NCI-H460 (cell line): ENCODE data around the gene EIF5B. TPM values are rescaled to one million over a fixed set of nuclear protein-coding genes. Genes with fewer than 3 reads are reported as not detected.
"Not testable (repeated sequence)": the region's sequence is repeated elsewhere in the genome, so short reads cannot be mapped to it uniquely, and the experiment has no call there.

Experiments
- DNase-seq: peaks from one replicate; pipeline ENCODE4 v3.0.0-alpha.2; 2016; ENCODE audit warnings: low read depth; ENCODE audit errors: extremely low read depth
- polyA plus RNA-seq: library from polyadenylated mRNA; depleted of rRNA; stranded (reverse); fragments of >200 nt; gene quantifications from 2 replicates; pipeline ENCODE4 v1.2.3, GENCODE V29; 2014; cell fraction: nucleus; rRNA removed
- total RNA-seq: library from RNA; depleted of rRNA; stranded (reverse); fragments of >200 nt; shearing (Covaris generic); gene quantifications from 2 replicates; pipeline ENCODE4 v1.2.3, GENCODE V29; 2014; rRNA removed

The EIF5B gene, protein sequence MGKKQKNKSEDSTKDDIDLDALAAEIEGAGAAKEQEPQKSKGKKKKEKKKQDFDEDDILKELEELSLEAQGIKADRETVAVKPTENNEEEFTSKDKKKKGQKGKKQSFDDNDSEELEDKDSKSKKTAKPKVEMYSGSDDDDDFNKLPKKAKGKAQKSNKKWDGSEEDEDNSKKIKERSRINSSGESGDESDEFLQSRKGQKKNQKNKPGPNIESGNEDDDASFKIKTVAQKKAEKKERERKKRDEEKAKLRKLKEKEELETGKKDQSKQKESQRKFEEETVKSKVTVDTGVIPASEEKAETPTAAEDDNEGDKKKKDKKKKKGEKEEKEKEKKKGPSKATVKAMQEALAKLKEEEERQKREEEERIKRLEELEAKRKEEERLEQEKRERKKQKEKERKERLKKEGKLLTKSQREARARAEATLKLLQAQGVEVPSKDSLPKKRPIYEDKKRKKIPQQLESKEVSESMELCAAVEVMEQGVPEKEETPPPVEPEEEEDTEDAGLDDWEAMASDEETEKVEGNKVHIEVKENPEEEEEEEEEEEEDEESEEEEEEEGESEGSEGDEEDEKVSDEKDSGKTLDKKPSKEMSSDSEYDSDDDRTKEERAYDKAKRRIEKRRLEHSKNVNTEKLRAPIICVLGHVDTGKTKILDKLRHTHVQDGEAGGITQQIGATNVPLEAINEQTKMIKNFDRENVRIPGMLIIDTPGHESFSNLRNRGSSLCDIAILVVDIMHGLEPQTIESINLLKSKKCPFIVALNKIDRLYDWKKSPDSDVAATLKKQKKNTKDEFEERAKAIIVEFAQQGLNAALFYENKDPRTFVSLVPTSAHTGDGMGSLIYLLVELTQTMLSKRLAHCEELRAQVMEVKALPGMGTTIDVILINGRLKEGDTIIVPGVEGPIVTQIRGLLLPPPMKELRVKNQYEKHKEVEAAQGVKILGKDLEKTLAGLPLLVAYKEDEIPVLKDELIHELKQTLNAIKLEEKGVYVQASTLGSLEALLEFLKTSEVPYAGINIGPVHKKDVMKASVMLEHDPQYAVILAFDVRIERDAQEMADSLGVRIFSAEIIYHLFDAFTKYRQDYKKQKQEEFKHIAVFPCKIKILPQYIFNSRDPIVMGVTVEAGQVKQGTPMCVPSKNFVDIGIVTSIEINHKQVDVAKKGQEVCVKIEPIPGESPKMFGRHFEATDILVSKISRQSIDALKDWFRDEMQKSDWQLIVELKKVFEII
- total RNA-seq, result 17.2 and 26.2 TPM in 2 replicates
- polyA plus RNA-seq, result 14.0 and 23.1 TPM in 2 replicates

DNA sequence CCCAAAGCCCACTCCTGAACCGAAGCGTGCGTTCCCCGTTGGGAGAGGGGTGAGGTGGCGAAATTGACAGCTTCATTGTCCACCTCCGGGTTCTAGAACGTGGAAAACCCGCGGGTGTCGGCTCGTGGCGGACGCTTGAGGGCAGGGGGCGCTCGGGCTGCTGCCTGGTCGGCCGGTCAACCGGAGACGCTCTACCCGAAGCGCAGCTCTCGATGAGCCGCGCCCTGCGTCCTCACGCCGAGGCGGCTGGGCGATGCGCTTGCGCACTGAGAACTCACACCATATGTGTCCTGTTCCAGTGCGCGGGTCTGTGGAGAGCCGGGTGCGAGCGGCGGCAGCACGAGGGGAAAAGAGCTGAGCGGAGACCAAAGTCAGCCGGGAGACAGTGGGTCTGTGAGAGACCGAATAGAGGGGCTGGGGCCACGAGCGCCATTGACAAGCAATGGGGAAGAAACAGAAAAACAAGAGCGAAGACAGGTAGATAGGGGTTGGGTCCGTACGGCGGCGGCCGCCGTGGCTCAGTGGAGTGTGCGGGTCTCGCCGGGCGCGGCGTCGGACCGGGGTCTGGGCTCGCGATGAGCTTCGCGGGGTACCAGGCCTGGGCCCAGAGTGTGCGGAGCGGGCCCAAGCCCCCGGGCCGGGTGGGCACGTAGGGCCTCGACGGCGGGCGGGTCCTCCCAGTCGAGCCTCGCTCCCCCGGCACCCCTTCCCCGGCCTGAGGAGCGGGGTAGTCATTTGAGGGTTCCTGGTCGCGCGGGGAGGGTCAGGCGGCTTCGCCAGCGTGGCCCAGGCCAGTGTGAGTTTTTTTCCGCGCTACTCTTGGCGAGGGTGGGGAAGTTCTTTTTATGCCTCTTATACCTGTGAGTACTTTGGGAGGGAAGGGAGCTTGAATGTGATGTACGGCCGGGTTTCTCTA, at the start of gene EIF5B:
Gene EIF5B, plus strand, starts transcription at position 277 of the 916 bp plus-strand sequence. Its CDS starts 166 bp downstream, at position 443.
- peak; percentile 98 for DNase-seq

DNA sequence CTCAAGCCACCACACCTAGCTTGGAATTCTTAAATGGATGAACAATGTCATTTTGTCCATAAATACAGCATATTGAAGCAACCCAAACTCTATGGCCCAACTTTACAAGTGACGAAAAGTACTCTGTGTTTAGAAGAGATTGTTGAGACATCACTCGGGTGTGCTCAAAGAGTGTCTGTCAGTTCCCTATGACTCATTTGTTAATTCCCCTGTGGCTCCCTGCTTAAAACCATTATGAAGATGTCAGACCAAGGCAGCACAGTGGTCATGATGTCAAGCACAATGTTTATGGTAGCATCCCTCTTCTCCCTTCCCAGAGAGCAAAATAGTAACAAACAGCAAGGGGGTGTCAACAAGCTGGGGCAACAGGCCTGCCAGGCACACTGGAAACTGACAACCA, 39.2 kb upstream of the EIF5B start:
- DNase-seq, result no peak

DNA sequence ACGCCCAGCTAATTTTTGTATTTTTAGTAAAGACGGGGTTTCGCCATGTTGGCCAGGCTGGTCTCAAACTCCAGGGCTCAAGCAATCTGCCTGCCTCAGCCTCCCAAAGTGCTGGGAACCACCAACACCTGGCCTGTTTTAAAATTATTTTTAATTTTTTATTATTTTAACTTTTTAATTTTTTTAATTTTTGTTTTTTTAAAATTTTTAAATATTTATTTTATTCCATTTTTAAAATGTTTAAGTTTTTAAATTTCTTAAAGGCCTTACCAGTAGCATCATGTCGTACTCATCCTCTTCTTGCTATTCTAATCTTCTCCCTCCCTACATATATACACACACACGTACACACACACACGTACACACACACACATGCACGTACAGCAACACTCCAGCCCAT, 37.6 kb upstream of the EIF5B start:
- no peak for DNase-seq

DNA sequence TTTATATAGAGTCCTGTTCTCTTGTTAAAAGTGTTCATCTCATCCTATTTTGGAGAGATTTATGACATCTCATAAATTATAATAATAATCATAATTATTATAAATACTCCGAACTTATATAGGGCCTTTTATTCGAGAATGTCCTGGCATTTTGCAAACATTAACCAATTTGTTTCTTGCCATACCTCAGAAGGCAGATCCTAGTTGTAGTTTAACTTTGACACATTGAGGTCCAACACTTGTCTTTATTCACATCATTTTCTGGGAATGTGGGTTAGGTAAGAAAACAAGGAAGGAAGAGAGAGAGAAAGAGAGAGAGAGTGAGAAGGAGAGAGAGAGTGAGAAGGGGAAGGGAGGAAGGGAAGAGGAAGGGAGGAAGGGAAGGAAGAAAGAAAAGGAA, 36.1 kb upstream of the EIF5B start, which contains the start of gene LYG1:
Gene LYG1, minus strand, starts transcription at position 101 of the 400 bp plus-strand sequence. CDS start 5,527 bp downstream, outside the sequence.
- not testable (repeated sequence) for DNase-seq

DNA sequence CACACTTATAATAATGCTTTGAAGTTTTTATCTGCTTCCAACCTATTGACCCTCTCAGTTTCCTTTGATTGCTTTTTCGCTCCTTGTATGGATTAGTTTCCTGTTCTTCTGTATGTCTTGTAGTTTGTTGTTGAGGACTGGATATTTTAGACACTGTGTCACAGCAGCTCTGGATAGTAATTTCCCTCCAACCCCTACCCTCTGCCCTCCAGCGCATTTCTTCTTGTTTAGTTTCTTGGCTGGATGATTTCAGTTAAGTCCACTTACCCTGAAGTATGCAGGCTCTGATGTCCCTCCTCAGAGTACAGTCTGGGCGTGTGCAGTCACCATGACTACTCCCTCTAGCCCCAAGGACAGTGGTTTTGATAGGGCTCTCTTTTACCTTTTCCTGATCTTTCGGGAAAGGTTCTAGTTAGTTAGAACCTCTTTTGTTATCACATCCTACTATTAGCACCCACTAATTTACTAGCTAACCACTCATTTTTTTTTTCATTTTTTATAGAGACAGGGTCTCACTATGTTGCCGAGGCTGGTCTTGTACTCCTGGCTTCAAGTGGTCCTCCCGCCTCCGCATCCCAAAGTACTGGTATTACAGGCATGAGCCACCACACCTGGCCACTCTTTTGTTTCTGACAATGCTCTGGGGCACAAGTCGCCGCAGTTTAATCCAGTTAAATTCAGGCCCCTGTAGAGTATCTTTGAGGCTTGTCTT, 19.9 kb upstream of the EIF5B start:
- no peak for DNase-seq

DNA sequence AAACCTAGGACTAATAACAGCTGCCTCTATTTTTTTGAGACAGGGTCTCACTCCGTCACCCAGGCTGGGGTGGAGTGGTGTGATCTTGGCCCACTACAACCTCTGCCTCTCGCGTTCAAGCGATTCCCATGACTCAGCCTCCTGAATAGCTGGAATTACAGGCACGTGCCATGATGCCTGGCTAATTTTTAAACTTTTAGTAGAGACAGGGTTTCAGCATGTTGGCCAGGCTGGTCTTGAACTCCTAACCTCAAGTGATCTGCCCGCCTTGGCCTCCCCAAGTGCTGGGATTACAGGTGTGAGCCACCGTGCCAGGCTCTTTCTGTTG, 19.4 kb upstream of the EIF5B start:
- not testable (repeated sequence) for DNase-seq

DNA sequence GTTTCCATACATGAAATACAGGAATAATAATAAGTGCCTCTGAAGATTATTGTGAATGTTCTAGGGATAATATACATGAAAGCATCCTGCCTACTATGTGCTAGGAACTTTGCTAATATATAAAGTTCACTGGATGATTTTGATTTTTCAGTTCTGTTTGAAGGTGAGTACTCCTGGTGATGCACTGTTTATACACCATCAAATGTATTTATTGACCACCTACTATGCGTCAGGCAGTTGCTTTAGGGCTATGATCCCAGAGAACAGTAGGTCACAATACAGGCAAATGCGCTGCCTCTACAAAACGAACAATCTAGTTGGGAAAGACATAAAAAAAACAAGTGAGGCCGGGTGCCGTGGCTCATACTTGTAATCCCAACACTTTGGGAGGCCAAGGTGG, 11.8 kb upstream of the EIF5B start:
- no peak for DNase-seq

DNA sequence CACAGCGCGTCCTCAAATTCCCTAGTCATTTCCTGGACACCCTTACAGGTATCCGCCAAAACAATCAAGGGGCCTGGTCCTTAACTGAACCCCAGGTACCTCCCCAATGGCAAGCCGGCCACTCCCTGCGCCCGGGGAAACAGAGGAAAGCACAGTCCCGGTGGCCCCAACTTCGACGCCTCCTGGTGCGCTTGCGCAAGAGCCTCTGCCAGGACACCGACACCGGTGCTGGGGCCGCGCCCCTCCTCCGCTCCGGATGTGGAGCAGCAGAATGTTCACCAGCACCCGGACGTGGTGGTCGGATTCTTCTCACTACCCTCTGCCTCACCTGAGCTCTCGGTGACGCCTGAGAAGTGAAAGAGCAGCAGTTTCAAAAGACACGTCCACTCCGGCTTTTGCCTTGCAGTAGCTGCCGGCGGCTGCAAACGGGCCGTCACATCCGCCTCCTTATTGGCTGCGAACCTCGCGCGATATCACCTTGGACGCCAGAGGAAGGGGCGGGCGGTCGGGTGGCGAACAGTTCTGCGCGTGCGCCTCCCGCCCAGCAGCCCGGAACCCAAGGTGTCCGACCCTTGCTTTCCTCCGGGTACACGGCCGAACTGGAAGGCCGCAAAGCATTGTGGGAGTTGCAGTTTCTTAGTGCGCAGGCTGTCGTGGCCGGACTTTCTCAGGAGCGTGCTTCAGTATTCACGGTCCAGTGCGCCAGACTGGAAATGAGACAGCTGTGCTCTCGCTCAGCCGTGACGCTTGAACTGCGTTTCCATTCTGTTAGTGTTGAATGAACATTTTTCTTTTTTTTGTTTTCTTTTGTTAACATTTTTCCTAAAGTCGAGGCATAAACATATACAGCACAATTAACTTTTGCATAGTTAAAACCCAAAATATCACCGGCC, 1.0 kb upstream of the EIF5B start, which contains the start of gene TXNDC9:
Gene TXNDC9, minus strand, starts transcription at position 423 of the 893 bp plus-strand sequence. CDS start 3,123 bp downstream, outside the sequence.
- peak; percentile 99 for DNase-seq

DNA sequence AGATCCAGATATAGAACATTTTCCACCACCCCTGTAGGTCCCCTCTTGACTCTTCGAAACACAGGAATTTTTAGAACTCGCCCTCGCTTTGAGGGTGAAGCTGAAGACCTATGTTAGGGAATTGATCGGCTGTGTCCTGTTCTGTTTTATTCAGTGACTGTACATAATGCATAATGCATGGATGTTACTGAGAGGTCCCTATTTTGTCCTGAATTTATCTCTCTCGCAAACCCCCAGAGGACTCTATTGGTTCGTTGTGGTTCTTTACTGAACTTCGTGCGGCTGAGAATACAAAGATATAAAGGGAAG, 431 bp upstream of the EIF5B start:
- DNase-seq, result no peak

DNA sequence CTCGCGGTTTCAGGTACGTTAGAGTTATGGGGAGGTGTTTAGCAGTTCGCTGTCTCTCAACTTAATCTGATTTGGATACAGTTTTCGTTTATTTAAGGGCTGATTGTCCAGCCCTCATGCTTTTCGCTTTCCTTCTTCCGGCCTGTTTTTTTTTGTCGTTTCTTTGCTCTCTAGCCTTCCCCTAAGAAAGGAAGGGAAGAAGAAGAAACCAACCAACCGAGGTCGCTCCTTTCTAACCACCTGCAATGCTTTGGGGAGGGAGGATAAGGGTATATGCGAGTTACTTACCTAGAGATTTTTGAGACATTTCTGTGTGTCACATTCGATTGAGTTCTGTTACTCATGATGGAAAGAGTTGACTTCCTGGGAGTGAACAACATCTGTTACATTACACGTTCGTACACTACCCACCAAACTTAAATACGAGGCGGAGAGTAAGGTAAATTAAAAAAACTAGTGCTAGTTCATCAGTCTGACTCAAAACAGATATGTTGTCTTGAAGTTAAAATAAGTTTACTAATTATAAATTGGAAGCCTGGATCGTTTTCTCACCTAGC, 918 bp downstream of the EIF5B start:
- no peak for DNase-seq

DNA sequence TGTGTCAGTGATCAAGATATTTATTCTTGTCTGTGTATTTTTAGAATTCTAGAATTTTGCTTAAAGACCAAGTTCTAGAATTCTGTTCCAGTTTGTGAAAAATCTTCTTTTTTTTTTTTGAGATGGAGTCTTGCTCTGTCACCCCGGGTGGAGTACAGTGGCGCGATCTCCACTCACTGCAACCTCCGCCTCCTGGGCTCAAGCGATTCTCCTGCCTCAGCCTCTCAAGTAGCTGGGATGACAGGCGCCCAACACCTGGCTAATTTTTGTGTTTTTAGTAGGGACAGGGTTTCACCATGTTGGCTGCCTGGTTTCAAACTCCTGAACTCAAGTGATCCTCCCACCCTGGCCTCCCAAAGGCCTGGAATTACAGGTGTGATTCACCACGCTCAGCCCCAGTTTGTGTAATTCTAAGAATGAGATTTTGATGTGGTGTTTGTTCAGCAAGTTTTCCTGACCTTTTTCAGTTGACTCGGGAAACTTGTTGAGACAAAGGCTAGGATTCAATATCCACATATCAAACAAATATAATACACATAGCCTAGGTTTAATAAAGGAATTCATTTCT, 3.6 kb downstream of the EIF5B start:
- no peak for DNase-seq

DNA sequence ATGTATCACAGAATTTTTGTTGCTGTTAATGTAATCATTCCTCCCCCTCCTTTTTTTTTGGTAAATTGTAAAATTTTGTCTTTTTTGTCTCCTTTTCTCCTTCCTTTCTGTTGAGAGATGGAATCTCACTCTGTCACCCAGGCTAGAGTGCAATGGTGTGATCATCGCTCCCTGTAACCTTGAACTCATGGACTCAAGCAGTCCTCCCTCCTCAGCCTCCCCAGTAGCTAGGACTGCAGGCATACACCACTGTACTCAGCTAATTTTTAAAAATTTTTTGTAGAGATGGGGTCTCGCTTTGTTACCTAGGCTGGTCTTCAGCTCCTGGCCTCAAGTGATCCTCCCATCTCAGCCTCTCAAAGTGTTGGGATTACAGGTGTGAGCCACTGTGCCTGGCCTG, 5.3 kb downstream of the EIF5B start:
- no peak for DNase-seq

DNA sequence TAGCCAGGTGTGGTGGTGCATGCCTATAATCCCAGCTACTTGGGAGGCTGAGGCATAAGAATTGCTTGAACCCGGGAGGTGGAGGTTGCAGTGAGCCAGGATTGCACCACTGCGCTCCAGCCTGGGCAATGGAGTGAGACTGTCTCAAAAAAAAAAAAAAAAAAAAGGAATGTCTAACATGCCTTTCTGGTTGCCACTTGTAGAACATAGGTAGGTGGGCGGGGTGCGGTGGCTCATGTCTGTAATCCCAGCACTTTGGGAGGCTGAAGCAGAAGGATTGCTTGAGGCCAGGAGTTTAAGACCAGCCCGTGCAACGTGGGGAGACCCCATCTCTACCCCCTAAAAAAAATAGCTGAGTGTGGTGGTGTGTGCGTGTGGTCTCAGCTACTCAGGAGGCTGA, 8.3 kb downstream of the EIF5B start:
- not testable (repeated sequence) for DNase-seq

DNA sequence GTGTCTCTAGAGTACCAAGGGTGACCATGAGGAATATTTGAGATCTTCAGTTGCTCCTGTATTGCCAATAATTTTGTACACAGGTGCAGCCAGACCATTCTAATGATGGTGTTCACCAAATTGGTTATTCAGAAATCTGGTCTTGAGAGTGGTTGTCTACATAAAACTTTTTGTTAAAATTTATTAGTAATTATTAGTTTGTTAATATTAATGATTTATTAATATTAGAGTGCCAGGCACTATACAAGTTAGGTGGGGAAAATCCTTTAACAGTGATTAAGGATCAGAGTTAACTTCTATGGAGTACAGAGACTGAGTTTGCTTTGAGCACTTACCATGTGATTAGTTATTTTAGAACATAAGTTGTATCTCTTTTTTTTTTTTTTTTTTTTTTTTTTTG, 9.0 kb downstream of the EIF5B start:
- no peak for DNase-seq

DNA sequence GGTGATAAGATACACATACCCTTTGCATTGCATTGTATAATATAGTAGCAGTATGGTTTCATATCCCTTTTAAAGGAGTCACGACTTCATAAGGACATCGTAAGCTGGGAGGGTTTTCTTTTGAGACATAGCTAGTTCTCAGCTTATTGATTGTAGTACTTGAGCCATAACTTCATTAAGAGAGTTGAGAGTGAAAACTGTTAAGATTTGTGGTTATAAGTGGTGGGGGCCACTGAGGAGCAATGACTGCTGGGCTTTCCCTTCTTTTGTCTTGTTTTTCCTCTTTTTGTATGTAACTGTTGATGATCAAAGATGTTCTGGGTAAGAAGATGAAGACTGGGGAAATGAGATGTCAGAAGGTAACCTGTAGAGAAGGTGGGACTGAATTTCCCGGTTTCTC, 11.0 kb downstream of the EIF5B start:
- DNase-seq, result no peak

DNA sequence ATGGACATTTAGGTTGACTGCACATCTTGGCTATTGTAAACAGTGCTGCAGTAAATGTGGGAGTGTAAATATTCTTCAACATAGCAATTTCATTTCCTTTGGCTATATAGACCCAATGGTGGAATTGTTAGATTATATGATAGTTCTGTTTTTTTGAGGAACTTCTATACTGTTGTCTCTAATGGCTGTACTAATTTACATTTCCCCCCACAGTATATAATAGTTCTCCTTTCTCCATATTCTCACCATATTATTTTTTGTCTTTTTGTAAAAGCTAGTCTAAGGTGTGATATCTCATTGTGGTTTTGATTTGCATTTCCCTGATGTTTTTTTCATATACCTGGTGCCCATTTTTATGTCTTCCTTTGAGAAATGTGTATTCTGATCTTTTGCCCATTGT, 13.0 kb downstream of the EIF5B start:
- no peak for DNase-seq

DNA sequence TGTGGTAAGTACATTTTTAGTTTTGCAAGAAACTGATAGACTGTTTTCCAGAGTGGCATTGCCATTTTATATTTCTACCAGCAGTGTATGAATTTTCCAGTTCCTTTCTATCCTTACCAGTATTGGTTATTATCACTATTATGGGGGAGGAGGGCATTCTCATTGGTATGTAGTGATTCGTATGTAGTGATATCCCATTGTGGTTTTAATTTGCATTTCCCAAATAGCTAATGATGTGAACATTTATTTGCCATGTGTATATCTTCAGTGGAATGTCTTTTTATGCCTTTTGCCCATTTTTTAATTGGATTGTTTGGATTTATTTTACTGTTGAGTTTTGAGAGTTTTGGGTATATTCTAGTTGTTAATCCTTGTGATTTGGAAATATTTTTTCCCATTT, 16.9 kb downstream of the EIF5B start:
- DNase-seq, result no peak

DNA sequence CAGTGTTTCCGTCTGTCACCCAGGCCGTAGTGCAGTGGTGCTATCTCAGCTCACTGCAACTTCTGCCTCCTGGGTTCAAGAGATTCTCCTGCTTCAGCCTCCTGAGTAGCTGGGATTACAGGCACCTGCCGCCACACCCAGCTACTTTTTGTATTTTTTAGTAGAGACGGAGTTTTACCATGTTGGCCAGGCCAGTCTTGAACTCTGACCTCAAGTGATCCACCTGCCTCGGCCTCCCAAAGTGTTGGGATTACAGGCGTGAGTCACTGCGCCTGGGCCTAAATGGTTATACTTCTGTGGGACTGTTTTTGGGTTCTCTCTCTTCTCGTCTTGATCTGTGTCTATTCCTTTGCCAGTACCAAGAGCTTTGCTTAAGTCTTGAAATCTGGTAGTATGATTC, 17.6 kb downstream of the EIF5B start:
- DNase-seq, result not testable (repeated sequence)
